ENCODE data around the gene SLC5A4. TPM values are rescaled to one million over a fixed set of nuclear protein-coding genes. Genes with fewer than 3 reads are reported as not detected.

SLC5A4 gene
- total RNA-seq, 1 experiment from 2014 or later = not detected

- no peaks in the 10 kb centered on the region for H3K9me2 ChIP-seq (ENCODE audit: insufficient read depth)
- DNase-seq = no peak
- H3K4me3 ChIP-seq = no peak overlapping the region
- H2AFZ ChIP-seq = no peak overlapping the region
- H3K9me3 ChIP-seq (ENCODE audit: insufficient read depth, low read depth) = no peaks in the 10 kb centered on the region
- BruUV-seq (replicated peaks) = no TSS peak
- ChIA-PET POLR2A (ENCODE audit: unreplicated experiment) (no interaction called here), CTCF (no interaction called here)
- H3K27ac ChIP-seq = no peak overlapping the region
- H3K4me2 ChIP-seq = no peak overlapping the region
- no peak for TF ChIP-seq CTCF (conservative IDR thresholded peaks at IDR 0.05)
- no peak for TF ChIP-seq EZH2 (IDR thresholded peaks at IDR 0.05; ENCODE audit: low read depth)
- H3K27me3 ChIP-seq (ENCODE audit: insufficient read depth, low read depth) = peaks cover 32% of the 10 kb centered on the region
- no peaks in the 10 kb centered on the region for H3F3A ChIP-seq (ENCODE audit: insufficient read depth, low read depth)
- intact Hi-C loops (cut with micrococcal nuclease; ENCODE audit: unreplicated experiment) = loop anchor here (1.0 to 10.0 kb wide), 2 partner anchors 231 to 267 kb away; partner anchors contain the start of gene FBXO7
- no peaks in the 10 kb centered on the region for H3K4me1 ChIP-seq (replicated peaks; ENCODE audit: insufficient read depth)
- H4K20me1 ChIP-seq (ENCODE audit: insufficient read depth) = no peaks in the 10 kb centered on the region
- H3K79me2 ChIP-seq (ENCODE audit: low read depth) = no peaks in the 10 kb centered on the region
- H3K36me3 ChIP-seq (ENCODE audit: low read depth) = no peaks in the 10 kb centered on the region
These were observed 47.1 kb downstream of the SLC5A4 start for GRCh38 chr22:32207971-32208480.

- TF ChIP-seq CTCF (conservative IDR thresholded peaks at IDR 0.05) = peak; percentile 75
- no peak for TF ChIP-seq EZH2 (IDR thresholded peaks at IDR 0.05; ENCODE audit: low read depth)
- no peaks in the 10 kb centered on the region for H3K9me3 ChIP-seq (ENCODE audit: insufficient read depth, low read depth)
- intact Hi-C loops (cut with micrococcal nuclease; ENCODE audit: unreplicated experiment) = loop anchor here (1.0 to 10.0 kb wide), 2 partner anchors 230 to 268 kb away; partner anchors contain the start of gene FBXO7
- no peaks in the 10 kb centered on the region for H3K36me3 ChIP-seq (ENCODE audit: low read depth)
- H3K4me1 ChIP-seq (replicated peaks; ENCODE audit: insufficient read depth) = no peaks in the 10 kb centered on the region
- H3K4me2 ChIP-seq = no peak overlapping the region
- POLR2A ChIA-PET (ENCODE audit: unreplicated experiment) = no interaction called here
- H3K27ac ChIP-seq = no peak overlapping the region
- H2AFZ ChIP-seq = no peak overlapping the region
- H3K4me3 ChIP-seq = no peak overlapping the region
- DNase-seq = peak; percentile 25 to 55
- H3K9me2 ChIP-seq (ENCODE audit: insufficient read depth) = no peaks in the 10 kb centered on the region
- H3F3A ChIP-seq (ENCODE audit: insufficient read depth, low read depth) = no peaks in the 10 kb centered on the region
- CTCF ChIA-PET = no interaction called here
- no peaks in the 10 kb centered on the region for H4K20me1 ChIP-seq (ENCODE audit: insufficient read depth)
- no peaks in the 10 kb centered on the region for H3K79me2 ChIP-seq (ENCODE audit: low read depth)
- peaks cover 22% of the 10 kb centered on the region for H3K27me3 ChIP-seq (ENCODE audit: insufficient read depth, low read depth)
- BruUV-seq (replicated peaks) = no TSS peak
These were observed 48.1 kb downstream of the SLC5A4 start for GRCh38 chr22:32206774-32207758.

GRCh38 chr22:32205974-32206773 lies 49.0 kb downstream of the SLC5A4 start:
- POLR2A ChIA-PET (ENCODE audit: unreplicated experiment) = no interaction called here
- no peaks in the 10 kb centered on the region for H3K9me2 ChIP-seq (ENCODE audit: insufficient read depth)
- CTCF ChIA-PET = interaction anchor here (0.7 kb wide), 1 partner anchor 23 kb away, joined by 3 read pairs; no protein-coding TSS in a partner anchor

More at GRCh38 chr22:32205974-32206773, 49.0 kb downstream of the SLC5A4 start:
- intact Hi-C loops (cut with micrococcal nuclease; ENCODE audit: unreplicated experiment) = loop anchor here (10.0 kb wide), 1 partner anchor 269 kb away; the partner anchor contains the start of gene FBXO7
- Histone ChIP-seq H3K79me2 (ENCODE audit: low read depth) (no peaks in the 10 kb centered on the region), H3K4me3 (no peak overlapping the region), H3K36me3 (ENCODE audit: low read depth) (no peaks in the 10 kb centered on the region), H3K4me1 (replicated peaks; ENCODE audit: insufficient read depth) (no peaks in the 10 kb centered on the region), H3K4me2 (no peak overlapping the region), H3K27me3 (ENCODE audit: insufficient read depth, low read depth) (peaks cover 18% of the 10 kb centered on the region), H3K27ac (no peak overlapping the region), H3K9me3 (ENCODE audit: insufficient read depth, low read depth) (no peaks in the 10 kb centered on the region), H2AFZ (no peak overlapping the region), H3F3A (ENCODE audit: insufficient read depth, low read depth) (no peaks in the 10 kb centered on the region), H4K20me1 (ENCODE audit: insufficient read depth) (no peaks in the 10 kb centered on the region)
- BruUV-seq (replicated peaks) = no TSS peak
- TF ChIP-seq EZH2 (IDR thresholded peaks at IDR 0.05; ENCODE audit: low read depth) = no peak
- TF ChIP-seq CTCF (conservative IDR thresholded peaks at IDR 0.05) = no peak
- no peak for DNase-seq
